K562 (cell line): Measurements from ENCODE around the gene PPP6R1. TPM values are rescaled to one million over a fixed set of nuclear protein-coding genes. Genes with fewer than 3 reads are reported as not detected.

ENCODE experiments used
- ATAC-seq: fragments of 200-7000 bp; cut with Tn5 transposase; 3 replicates; pipeline ENCODE4 v1.9.1; 2020; ENCODE audit warnings: moderate library complexity
- BruUV-seq: library from RNA; stranded (reverse); fragments of 400-500 nt; replicated peaks from 2 replicates; lab custom pipeline; 2021; lab: Mats Ljungman, UMichigan
- CTCF ChIA-PET: fragments of 300-600 bp; formaldehyde crosslinking; extraction: SDS; loops from one replicate; lab custom pipeline; 2021; ENCODE audit warnings: low intra/inter-chr PET ratio; lab: Yijun Ruan, JAX
- POLR2A ChIA-PET: fragments of 300-600, 350-650 bp; sonication (Branson Sonifier 250); formaldehyde crosslinking; extraction: SDS; loops from one replicate; lab custom pipeline; 2021; ENCODE audit warnings: antibody characterized with exemption, inconsistent platforms; lab: Yijun Ruan, JAX
- DNase-seq, 4 experiments: peaks; one replicate each; pipeline versions ENCODE4 v3.0.0 to v3.0.0-alpha.2; 2011 to 2018; ENCODE audit warnings: low spot score in 3 of 4, mixed read lengths in 3 of 4; ENCODE audit errors: extremely low read depth in 1 of 4
- FAIRE-seq: peaks from 2 replicates; lab custom pipeline; 2011; peaks lifted over from hg19 to GRCh38; lab: Jason Lieb, UNC
- H2AFZ ChIP-seq: 2 replicates; pipeline ENCODE4 v1.6.0; 2011; ENCODE audit warnings: low read depth, low read length, control low read depth, inconsistent platforms
- H3K27ac ChIP-seq: fragments of 200-600 bp; 3 replicates; pipeline ENCODE4 v1.8.0; 2011; ENCODE audit warnings: low read depth, mild to moderate bottlenecking, control low read depth, inconsistent platforms, low read length, moderate library complexity, mixed read lengths; ENCODE audit errors: extremely low read depth
- H3K27me3 ChIP-seq, 2 experiments: fragments of 300-600 bp in 1 of 2; 2 replicates in 1 of 2; 3 replicates in 1 of 2; pipeline versions ENCODE4 v1.6.0 to v1.8.0; 2011; ENCODE audit warnings: inconsistent platforms in 2 of 2, low read length in 2 of 2, mild to moderate bottlenecking in 1 of 2, mixed read lengths in 1 of 2, moderate library complexity in 1 of 2; ENCODE audit not compliant: control insufficient read depth in 2 of 2, insufficient read depth in 2 of 2
- H3K36me3 ChIP-seq: fragments of 300-600 bp; 3 replicates; pipeline ENCODE4 v1.8.0; 2011; ENCODE audit warnings: mild to moderate bottlenecking, low read length, inconsistent platforms; ENCODE audit not compliant: control insufficient read depth, insufficient read depth
- H3K4me1 ChIP-seq, 2 experiments: fragments of 200-600 bp in 1 of 2; replicated peaks in 1 of 2; 2 replicates in 1 of 2; 3 replicates in 1 of 2; pipeline versions ENCODE4 v1.5.1 to v1.8.0; 2011; ENCODE audit warnings: inconsistent platforms in 2 of 2, low read length in 2 of 2, mild to moderate bottlenecking in 1 of 2, mixed read lengths in 1 of 2, moderate library complexity in 1 of 2; ENCODE audit not compliant: control insufficient read depth in 2 of 2, insufficient read depth in 2 of 2
- H3K4me2 ChIP-seq: 2 replicates; pipeline ENCODE4 v1.6.1; 2011; ENCODE audit warnings: low read length, control low read depth, inconsistent platforms, mixed read lengths; ENCODE audit not compliant: insufficient read depth
- H3K4me3 ChIP-seq: fragments of 200-600 bp; sonication (generic), shearing (Covaris generic); 2 replicates; pipeline ENCODE4 v1.5.1; 2016; ENCODE audit warnings: control low read depth, inconsistent platforms
- H3K79me2 ChIP-seq: fragments of 200-600 bp; 3 replicates; pipeline ENCODE4 v1.8.0; 2011; ENCODE audit warnings: low read length, inconsistent platforms; ENCODE audit not compliant: control insufficient read depth, insufficient read depth
- H3K9ac ChIP-seq, 2 experiments: 2 replicates each; pipeline versions ENCODE4 v1.6.0 to v1.6.1; 2011; ENCODE audit warnings: low read depth in 2 of 2, low read length in 2 of 2, control low read depth in 1 of 2, inconsistent platforms in 1 of 2, mild to moderate bottlenecking in 1 of 2, mixed read lengths in 1 of 2; ENCODE audit not compliant: insufficient read depth in 1 of 2
- H3K9me1 ChIP-seq: one replicate; pipeline ENCODE4 v1.6.0; 2011; ENCODE audit warnings: inconsistent platforms, mild to moderate bottlenecking, low read length, moderate library complexity; ENCODE audit not compliant: control insufficient read depth, insufficient read depth
- H3K9me3 ChIP-seq: replicated peaks from 2 replicates; pipeline ENCODE4 v1.5.1; 2011; ENCODE audit warnings: low read depth, low read length, inconsistent platforms; ENCODE audit not compliant: control insufficient read depth, insufficient read depth
- H4K20me1 ChIP-seq: replicated peaks from 2 replicates; pipeline ENCODE4 v1.6.1; 2011; ENCODE audit warnings: low read length, inconsistent platforms, mixed read lengths; ENCODE audit not compliant: control insufficient read depth, insufficient read depth
- FIP1L1 ChIP-seq: fragments of 200-400 bp; formaldehyde crosslinking; IDR thresholded peaks from 2 replicates; pipeline ENCODE4 v1.6.1; 2018; ENCODE audit warnings: mild to moderate bottlenecking, low read depth, low read length; ENCODE audit not compliant: poor library complexity, severe bottlenecking
- RBFOX2 ChIP-seq: fragments of 200-400 bp; formaldehyde crosslinking; IDR thresholded peaks from 2 replicates; pipeline ENCODE4 v1.6.1; 2017; ENCODE audit warnings: low read depth, mild to moderate bottlenecking, low read length, moderate library complexity
- RBM22 ChIP-seq: fragments of 200-400 bp; formaldehyde crosslinking; IDR thresholded peaks from 2 replicates; pipeline ENCODE4 v1.6.1; 2018; ENCODE audit warnings: low read length, low read depth; ENCODE audit not compliant: poor library complexity, severe bottlenecking
- SP1 ChIP-seq: sonication (generic); formaldehyde crosslinking; IDR thresholded peaks from 2 replicates; pipeline ENCODE4 v1.8.1; 2022; ENCODE audit warnings: mild to moderate bottlenecking, missing genetic modification reagents
- WGBS: fragments of 100-300 bp; shearing (Covaris generic); methylation state at CpG from one replicate; pipeline ENCODE4 v1.1.6; 2016; ENCODE audit warnings: low coverage, mixed read lengths; ENCODE audit not compliant: insufficient coverage; ENCODE audit errors: missing lambda C conversion rate; 5-methylcytosine and 5-hydroxymethylcytosine counted together
- in situ Hi-C: fragments of 300-500 bp; cut with MboI; formaldehyde crosslinking; loops from 4 replicates; pipeline ENCODE4 v1.15.0; 2018; ENCODE audit warnings: inconsistent platforms, mixed read lengths
- intact Hi-C: fragments of 100-400 bp; cut with micrococcal nuclease; formaldehyde crosslinking; loops from 2 replicates; pipeline ENCODE4 v1.14.2; 2022
- polyA plus RNA-seq, 8 experiments: library from polyadenylated mRNA; depleted of rRNA in 4 of 8; stranded (reverse) in 5 of 8; unstranded in 3 of 8; fragments of >200 nt; fragmentation: Nextera tagmentation in 2 of 8; fragmentation: Illumina TruSeq in 1 of 8; extraction: Ambion mirVana in 2 of 8; extraction: Trizol in 1 of 8; gene quantifications; 2 replicates each; pipeline versions ENCODE4 v1.2.1 to v1.2.3, GENCODE V29; 2011 to 2014; ENCODE audit warnings: inconsistent platforms in 1 of 8, missing spikeins in 1 of 8
- total RNA-seq, 7 experiments: library from RNA; depleted of rRNA in 6 of 7; stranded (reverse); fragments of >200 nt in 6 of 7; fragmentation: Illumina TruSeq in 2 of 7; extraction: Trizol in 2 of 7; gene quantifications; 2 replicates each; pipeline versions ENCODE4 v1.2.1 to v1.2.3, GENCODE V29; 2011 to 2021; ENCODE audit warnings: low replicate concordance in 1 of 7
- TF ChIP-seq, protein P1 (sequence below): fragments of 450-650 bp; IDR thresholded peaks from 2 replicates; pipeline ENCODE4 v1.6.1; 2016; ENCODE audit warnings: mild to moderate bottlenecking, moderate library complexity

The PPP6R1 gene
- total and polyA plus RNA-seq, 9 of the 15 experiments (the other 6 are each of a cell fraction or from before 2014, with no cell fraction given), result 0.48 to 135 (median 37.2) TPM

GRCh38 chr19:55241143-55241934 is 17.5 kb downstream of the PPP6R1 start:
- Histone ChIP-seq H3K4me2 (no peak overlapping the region), H3K27me3 (no peaks in the 10 kb centered on the region), H4K20me1 (0 out of 2 replicates have a peak, but pooled peaks cover 3% of the 10 kb centered on the region), H3K9me3 (no peaks in the 10 kb centered on the region), H3K9ac (peak overlapping the region in 1 of 2 experiments; percentile 45; a peak in 1 of 4 replicates), H3K9me1 (no peaks in the 10 kb centered on the region), H2AFZ (no peak overlapping the region), H3K4me1 (peaks cover 0 to 9% of the 10 kb centered on the region in 2 experiments; a peak in 2 of 5 replicates), H3K27ac (no peak overlapping the region), H3K4me3 (no peak overlapping the region), H3K36me3 (peaks cover 95% of the 10 kb centered on the region), H3K79me2 (no peaks in the 10 kb centered on the region; the same call in 2 of the 3 replicates)
- CTCF ChIA-PET, result no interaction called here
- TF ChIP-seq SP1 (no peak), FIP1L1 (peak; percentile 20), RBFOX2 (0 out of 2 replicates have a peak, but pooled peaks have one; percentile 41), RBM22 (peak; percentile 71)
- TF ChIP-seq, protein P1, sequence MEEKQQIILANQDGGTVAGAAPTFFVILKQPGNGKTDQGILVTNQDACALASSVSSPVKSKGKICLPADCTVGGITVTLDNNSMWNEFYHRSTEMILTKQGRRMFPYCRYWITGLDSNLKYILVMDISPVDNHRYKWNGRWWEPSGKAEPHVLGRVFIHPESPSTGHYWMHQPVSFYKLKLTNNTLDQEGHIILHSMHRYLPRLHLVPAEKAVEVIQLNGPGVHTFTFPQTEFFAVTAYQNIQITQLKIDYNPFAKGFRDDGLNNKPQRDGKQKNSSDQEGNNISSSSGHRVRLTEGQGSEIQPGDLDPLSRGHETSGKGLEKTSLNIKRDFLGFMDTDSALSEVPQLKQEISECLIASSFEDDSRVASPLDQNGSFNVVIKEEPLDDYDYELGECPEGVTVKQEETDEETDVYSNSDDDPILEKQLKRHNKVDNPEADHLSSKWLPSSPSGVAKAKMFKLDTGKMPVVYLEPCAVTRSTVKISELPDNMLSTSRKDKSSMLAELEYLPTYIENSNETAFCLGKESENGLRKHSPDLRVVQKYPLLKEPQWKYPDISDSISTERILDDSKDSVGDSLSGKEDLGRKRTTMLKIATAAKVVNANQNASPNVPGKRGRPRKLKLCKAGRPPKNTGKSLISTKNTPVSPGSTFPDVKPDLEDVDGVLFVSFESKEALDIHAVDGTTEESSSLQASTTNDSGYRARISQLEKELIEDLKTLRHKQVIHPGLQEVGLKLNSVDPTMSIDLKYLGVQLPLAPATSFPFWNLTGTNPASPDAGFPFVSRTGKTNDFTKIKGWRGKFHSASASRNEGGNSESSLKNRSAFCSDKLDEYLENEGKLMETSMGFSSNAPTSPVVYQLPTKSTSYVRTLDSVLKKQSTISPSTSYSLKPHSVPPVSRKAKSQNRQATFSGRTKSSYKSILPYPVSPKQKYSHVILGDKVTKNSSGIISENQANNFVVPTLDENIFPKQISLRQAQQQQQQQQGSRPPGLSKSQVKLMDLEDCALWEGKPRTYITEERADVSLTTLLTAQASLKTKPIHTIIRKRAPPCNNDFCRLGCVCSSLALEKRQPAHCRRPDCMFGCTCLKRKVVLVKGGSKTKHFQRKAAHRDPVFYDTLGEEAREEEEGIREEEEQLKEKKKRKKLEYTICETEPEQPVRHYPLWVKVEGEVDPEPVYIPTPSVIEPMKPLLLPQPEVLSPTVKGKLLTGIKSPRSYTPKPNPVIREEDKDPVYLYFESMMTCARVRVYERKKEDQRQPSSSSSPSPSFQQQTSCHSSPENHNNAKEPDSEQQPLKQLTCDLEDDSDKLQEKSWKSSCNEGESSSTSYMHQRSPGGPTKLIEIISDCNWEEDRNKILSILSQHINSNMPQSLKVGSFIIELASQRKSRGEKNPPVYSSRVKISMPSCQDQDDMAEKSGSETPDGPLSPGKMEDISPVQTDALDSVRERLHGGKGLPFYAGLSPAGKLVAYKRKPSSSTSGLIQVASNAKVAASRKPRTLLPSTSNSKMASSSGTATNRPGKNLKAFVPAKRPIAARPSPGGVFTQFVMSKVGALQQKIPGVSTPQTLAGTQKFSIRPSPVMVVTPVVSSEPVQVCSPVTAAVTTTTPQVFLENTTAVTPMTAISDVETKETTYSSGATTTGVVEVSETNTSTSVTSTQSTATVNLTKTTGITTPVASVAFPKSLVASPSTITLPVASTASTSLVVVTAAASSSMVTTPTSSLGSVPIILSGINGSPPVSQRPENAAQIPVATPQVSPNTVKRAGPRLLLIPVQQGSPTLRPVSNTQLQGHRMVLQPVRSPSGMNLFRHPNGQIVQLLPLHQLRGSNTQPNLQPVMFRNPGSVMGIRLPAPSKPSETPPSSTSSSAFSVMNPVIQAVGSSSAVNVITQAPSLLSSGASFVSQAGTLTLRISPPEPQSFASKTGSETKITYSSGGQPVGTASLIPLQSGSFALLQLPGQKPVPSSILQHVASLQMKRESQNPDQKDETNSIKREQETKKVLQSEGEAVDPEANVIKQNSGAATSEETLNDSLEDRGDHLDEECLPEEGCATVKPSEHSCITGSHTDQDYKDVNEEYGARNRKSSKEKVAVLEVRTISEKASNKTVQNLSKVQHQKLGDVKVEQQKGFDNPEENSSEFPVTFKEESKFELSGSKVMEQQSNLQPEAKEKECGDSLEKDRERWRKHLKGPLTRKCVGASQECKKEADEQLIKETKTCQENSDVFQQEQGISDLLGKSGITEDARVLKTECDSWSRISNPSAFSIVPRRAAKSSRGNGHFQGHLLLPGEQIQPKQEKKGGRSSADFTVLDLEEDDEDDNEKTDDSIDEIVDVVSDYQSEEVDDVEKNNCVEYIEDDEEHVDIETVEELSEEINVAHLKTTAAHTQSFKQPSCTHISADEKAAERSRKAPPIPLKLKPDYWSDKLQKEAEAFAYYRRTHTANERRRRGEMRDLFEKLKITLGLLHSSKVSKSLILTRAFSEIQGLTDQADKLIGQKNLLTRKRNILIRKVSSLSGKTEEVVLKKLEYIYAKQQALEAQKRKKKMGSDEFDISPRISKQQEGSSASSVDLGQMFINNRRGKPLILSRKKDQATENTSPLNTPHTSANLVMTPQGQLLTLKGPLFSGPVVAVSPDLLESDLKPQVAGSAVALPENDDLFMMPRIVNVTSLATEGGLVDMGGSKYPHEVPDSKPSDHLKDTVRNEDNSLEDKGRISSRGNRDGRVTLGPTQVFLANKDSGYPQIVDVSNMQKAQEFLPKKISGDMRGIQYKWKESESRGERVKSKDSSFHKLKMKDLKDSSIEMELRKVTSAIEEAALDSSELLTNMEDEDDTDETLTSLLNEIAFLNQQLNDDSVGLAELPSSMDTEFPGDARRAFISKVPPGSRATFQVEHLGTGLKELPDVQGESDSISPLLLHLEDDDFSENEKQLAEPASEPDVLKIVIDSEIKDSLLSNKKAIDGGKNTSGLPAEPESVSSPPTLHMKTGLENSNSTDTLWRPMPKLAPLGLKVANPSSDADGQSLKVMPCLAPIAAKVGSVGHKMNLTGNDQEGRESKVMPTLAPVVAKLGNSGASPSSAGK, result no peak
- POLR2A ChIA-PET, result interaction anchor here (0.8 to 2.4 kb wide), 5 partner anchors 9 to 166 kb away, joined by 3 to 6 read pairs (median 4); partner anchors contain the start of gene UBE2S
- 90% methylated on average over 17 of the region's 37 CpGs for WGBS
- BruUV-seq, result no TSS peak
- ATAC-seq (no peak), FAIRE-seq (no peak), DNase-seq (no peak)
- intact Hi-C loops, result no loop called here
- in situ Hi-C loops, result no loop called here
